Measurements from ENCODE around the gene REPS1. TPM values are rescaled to one million over a fixed set of nuclear protein-coding genes. Genes with fewer than 3 reads are reported as not detected.
A peak's percentile ranks its signal among the peaks of the same experiment; 100 is the strongest.

The REPS1 gene
- polyA plus RNA-seq, 3 donors = 11.9 to 36.6 (median 14.0) TPM

DNA sequence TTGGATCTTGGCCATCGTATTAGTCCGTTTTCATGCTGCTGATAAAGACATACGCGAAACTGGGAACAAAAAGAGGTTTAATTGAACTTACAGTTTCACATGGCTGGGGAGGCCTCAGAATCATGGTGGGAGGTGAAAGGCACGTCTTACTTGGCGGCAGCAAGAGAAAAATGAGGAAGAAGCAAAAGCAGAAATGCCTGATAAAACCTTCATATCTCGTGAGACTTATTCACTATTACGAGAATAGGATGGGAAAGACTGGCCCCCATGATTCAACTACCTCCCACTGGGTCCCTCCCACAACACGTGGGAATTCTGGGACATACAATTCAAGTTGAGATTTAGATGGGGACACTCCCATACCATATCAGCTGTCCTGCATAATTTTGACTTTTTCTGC is 20.1 kb upstream of the REPS1 start:
- 81% methylated on average over 3 of the region's 9 CpGs for WGBS (ENCODE audit: insufficient coverage)
- no peaks in the 10 kb centered on the region for H3K36me3 ChIP-seq (replicated peaks in 1 of 2; ENCODE audit: control insufficient read depth in 1 of 2, insufficient read depth in 2 of 2, low read length in 2 of 2)
- H3K9me3 Mint-ChIP-seq = peaks cover 6 to 15% (median 10%) of the 10 kb centered on the region in 7 donors
- DNase-seq = no peak
- H4K20me1 ChIP-seq (ENCODE audit: insufficient read depth, low read length) = no peaks in the 10 kb centered on the region
- H3K36me3 Mint-ChIP-seq = no peaks in the 10 kb centered on the region
- no peak overlapping the region for H3K4me2 ChIP-seq (replicated peaks; ENCODE audit: extremely low read depth, low read length, poor library complexity, severe bottlenecking)
- H3K9me3 ChIP-seq (replicated peaks in 1 of 2; ENCODE audit: control insufficient read depth in 1 of 2, insufficient read depth in 1 of 2, low read length in 2 of 2) = peaks cover 0 to 7% of the 10 kb centered on the region in 2 donors
- TF ChIP-seq, protein P1, sequence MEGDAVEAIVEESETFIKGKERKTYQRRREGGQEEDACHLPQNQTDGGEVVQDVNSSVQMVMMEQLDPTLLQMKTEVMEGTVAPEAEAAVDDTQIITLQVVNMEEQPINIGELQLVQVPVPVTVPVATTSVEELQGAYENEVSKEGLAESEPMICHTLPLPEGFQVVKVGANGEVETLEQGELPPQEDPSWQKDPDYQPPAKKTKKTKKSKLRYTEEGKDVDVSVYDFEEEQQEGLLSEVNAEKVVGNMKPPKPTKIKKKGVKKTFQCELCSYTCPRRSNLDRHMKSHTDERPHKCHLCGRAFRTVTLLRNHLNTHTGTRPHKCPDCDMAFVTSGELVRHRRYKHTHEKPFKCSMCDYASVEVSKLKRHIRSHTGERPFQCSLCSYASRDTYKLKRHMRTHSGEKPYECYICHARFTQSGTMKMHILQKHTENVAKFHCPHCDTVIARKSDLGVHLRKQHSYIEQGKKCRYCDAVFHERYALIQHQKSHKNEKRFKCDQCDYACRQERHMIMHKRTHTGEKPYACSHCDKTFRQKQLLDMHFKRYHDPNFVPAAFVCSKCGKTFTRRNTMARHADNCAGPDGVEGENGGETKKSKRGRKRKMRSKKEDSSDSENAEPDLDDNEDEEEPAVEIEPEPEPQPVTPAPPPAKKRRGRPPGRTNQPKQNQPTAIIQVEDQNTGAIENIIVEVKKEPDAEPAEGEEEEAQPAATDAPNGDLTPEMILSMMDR (IDR thresholded peaks at IDR 0.05) = no peak
- H3K79me2 ChIP-seq (ENCODE audit: insufficient read depth, low read length) = no peaks in the 10 kb centered on the region
- no peak overlapping the region for H3K9ac ChIP-seq (ENCODE audit: insufficient read depth, low read length, poor library complexity, severe bottlenecking)
- H3K4me3 ChIP-seq (replicated peaks in 1 of 3; ENCODE audit: low read depth in 2 of 3, low read length in 3 of 3) = no peak overlapping the region
- no peak overlapping the region for H3K4me3 Mint-ChIP-seq
- no peak overlapping the region for H3K27ac Mint-ChIP-seq
- H3K4me1 Mint-ChIP-seq = peaks cover 14% of the 10 kb centered on the region
- no peaks in the 10 kb centered on the region for H3K4me1 ChIP-seq (ENCODE audit: control insufficient read depth in 1 of 2, insufficient read depth in 2 of 2, low read length in 2 of 2)
- intact Hi-C loops (cut with micrococcal nuclease) = no loop called here
- H2AFZ ChIP-seq (ENCODE audit: insufficient read depth, low read depth, low read length, poor library complexity, severe bottlenecking) = no peak overlapping the region
- no peaks in the 10 kb centered on the region for H3K27me3 ChIP-seq (ENCODE audit: control insufficient read depth in 2 of 2, insufficient read depth in 2 of 2, low read length in 2 of 2)
- no peaks in the 10 kb centered on the region for H3K27me3 Mint-ChIP-seq (ENCODE audit: low read depth in 3 of 3)
- no peak overlapping the region for H3K27ac ChIP-seq (ENCODE audit: low read depth in 1 of 2, low read length in 2 of 2)

DNA sequence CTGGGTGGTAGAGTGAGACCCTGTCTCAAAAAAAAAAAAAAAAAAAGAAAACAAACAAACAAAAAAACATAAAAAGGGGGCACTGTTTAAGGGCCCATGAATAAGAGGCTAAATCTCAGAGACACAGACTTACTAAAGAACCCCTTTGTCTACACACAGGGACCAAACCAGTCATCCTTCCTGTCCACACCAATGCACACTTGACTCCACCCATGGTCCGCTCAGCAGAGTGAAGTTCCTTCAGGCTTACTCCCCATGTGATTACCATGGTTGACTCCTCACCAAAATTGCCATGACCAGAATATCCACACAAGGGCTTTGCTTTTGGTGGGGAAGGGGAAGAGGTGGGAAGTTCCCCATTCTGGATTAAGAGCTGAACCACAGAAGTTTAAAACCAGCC is 19.4 kb upstream of the REPS1 start:
- Histone ChIP-seq H3K27me3 (ENCODE audit: control insufficient read depth in 2 of 2, insufficient read depth in 2 of 2, low read length in 2 of 2) (no peaks in the 10 kb centered on the region), H4K20me1 (ENCODE audit: insufficient read depth, low read length) (no peaks in the 10 kb centered on the region)

More for the DNA sequence above, 19.4 kb upstream of the REPS1 start:
- Mint-ChIP-seq H3K27me3 (ENCODE audit: low read depth in 3 of 3) (no peaks in the 10 kb centered on the region), H3K4me1 (peaks cover 14% of the 10 kb centered on the region), H3K36me3 (no peaks in the 10 kb centered on the region), H3K27ac (peak overlapping the region in 1 of 7 donors; percentile 69), H3K9me3 (peaks cover 6 to 15% (median 10%) of the 10 kb centered on the region in 7 donors), H3K4me3 (no peak overlapping the region)
- H2AFZ ChIP-seq (ENCODE audit: insufficient read depth, low read depth, low read length, poor library complexity, severe bottlenecking) = no peak overlapping the region
- H3K27ac ChIP-seq (ENCODE audit: low read depth in 1 of 2, low read length in 2 of 2) = no peak overlapping the region
- no peak for DNase-seq
- H3K79me2 ChIP-seq (ENCODE audit: insufficient read depth, low read length) = no peaks in the 10 kb centered on the region
- intact Hi-C loops (cut with micrococcal nuclease) = no loop called here
- no CpG with 5 or more reads among the region's 1 CpG for WGBS (ENCODE audit: insufficient coverage)
- TF ChIP-seq, protein P1 (IDR thresholded peaks at IDR 0.05) = no peak
- H3K9ac ChIP-seq (ENCODE audit: insufficient read depth, low read length, poor library complexity, severe bottlenecking) = no peak overlapping the region
- no peak overlapping the region for H3K4me2 ChIP-seq (replicated peaks; ENCODE audit: extremely low read depth, low read length, poor library complexity, severe bottlenecking)
- H3K4me3 ChIP-seq (replicated peaks in 1 of 3; ENCODE audit: low read depth in 2 of 3, low read length in 3 of 3) = no peak overlapping the region
- no peaks in the 10 kb centered on the region for H3K4me1 ChIP-seq (ENCODE audit: control insufficient read depth in 1 of 2, insufficient read depth in 2 of 2, low read length in 2 of 2)
- no peaks in the 10 kb centered on the region for H3K36me3 ChIP-seq (replicated peaks in 1 of 2; ENCODE audit: control insufficient read depth in 1 of 2, insufficient read depth in 2 of 2, low read length in 2 of 2)
- H3K9me3 ChIP-seq (replicated peaks in 1 of 2; ENCODE audit: control insufficient read depth in 1 of 2, insufficient read depth in 1 of 2, low read length in 2 of 2) = peaks cover 0 to 7% of the 10 kb centered on the region in 2 donors
